Epidermal melanocyte (primary cell): ENCODE data around the gene RBBP5.

Experiments used
- DNase-seq: peaks from one replicate; pipeline ENCODE4 v3.0.0; 2011; ENCODE audit warnings: low spot score; ENCODE audit not compliant: insufficient read length

The RBBP5 gene

DNA sequence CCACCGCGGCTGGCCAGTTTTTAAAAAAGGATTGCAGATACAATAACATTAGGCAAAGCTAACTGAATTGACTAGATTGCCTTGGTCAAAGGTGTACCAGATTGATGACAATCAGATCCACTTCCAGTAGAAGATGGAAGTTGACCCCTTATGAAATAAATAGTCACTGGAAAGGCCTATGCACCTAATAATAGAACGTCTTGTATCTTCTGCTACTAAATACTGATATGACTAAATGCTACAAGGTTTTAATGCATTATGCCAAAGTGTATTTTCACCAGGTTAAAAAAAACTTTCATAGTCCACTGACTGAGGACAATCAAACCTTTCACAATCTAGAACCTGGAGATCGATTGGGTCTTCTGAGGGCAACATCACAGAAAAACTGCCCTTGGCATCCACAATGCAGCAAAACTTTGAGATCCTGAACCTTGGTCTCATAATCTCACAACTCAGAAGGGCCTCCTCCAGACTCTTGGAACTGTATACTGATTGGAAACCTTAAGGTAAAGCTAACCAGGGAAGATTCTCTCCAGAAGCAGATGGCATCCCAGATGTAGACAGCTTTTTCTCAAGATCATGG lies 7.8 kb upstream of the RBBP5 start:
- no peak for DNase-seq

DNA sequence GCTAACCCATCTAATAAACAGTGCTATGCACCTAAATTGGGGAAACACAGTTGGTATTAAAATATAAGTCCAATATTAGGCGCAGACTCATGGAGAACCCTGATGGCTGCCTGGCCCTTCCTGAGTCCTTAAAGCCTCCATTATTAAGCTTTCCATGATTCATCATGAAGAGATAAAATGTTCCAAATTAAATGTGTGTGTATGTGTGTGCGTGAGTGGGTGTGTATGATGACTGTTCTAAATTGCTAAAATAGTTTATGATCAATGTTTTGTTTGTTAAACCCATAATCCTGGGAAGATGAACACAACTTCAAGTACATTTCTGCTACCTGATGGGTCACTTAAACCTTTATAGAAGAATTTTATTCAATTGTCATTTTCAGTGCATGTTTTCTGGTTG lies 6.3 kb upstream of the RBBP5 start:
- no peak for DNase-seq

DNA sequence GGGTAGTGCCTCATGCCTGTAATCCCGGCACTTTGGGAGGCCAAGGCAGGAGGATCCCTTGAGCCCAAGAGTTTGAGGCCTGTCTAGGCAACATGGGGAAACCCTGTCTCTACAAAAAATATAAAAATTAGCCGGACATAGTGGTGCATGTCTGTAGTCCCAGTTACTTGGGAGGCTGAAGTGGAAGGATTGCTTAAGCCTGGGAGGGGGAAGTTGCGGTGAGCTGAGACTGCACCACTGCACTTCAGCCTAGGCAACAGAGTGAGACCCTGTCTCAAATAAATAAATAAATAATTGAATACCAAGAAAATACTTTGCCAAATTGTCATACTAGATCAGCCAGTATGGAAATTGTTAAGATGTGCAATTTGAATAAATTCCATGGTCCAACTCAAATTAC lies 5.9 kb upstream of the RBBP5 start:
- DNase-seq, result no peak

GRCh38 chr1:205124726-205125125 lies 2.9 kb upstream of the RBBP5 start:
- DNase-seq, result no peak

- DNase-seq, result no peak
Observed at GRCh38 chr1:205122489-205122882, 708 bp upstream of the RBBP5 start.

- DNase-seq, result no peak
Observed at GRCh38 chr1:205118752-205119151, 3.0 kb downstream of the RBBP5 start.

GRCh38 chr1:205111354-205111753 lies 10.4 kb downstream of the RBBP5 start:
- DNase-seq, result no peak

DNA sequence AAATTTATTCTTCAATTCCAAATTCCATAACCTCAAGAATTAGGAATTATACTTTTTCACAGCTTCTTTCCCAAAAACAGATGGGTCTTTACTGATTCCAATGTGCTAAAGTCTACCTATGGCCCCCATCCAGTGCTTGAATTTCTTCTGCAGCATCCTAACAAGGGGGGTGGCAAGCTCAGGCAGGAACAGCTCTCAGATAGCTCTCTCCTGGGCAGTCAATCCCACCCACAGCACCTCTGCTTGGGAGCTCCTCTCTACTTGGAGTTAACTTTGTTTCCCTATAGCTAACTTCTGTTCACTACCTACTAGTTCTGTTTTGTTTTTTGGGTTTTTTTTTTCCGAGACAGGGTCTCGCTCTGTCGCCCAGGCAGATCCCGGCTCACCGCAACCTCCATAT lies 12.1 kb downstream of the RBBP5 start:
- no peak for DNase-seq

GRCh38 chr1:205109269-205109668 lies 12.5 kb downstream of the RBBP5 start:
- DNase-seq, result no peak

- no peak for DNase-seq
Observed at GRCh38 chr1:205108464-205108863, 13.3 kb downstream of the RBBP5 start.

- no peak for DNase-seq
Observed at GRCh38 chr1:205107327-205107726, 14.5 kb downstream of the RBBP5 start.

- no peak for DNase-seq
Observed at GRCh38 chr1:205102404-205102803, 19.4 kb downstream of the RBBP5 start.

GRCh38 chr1:205098242-205098641 lies 23.5 kb downstream of the RBBP5 start:
- DNase-seq, result no peak

DNA sequence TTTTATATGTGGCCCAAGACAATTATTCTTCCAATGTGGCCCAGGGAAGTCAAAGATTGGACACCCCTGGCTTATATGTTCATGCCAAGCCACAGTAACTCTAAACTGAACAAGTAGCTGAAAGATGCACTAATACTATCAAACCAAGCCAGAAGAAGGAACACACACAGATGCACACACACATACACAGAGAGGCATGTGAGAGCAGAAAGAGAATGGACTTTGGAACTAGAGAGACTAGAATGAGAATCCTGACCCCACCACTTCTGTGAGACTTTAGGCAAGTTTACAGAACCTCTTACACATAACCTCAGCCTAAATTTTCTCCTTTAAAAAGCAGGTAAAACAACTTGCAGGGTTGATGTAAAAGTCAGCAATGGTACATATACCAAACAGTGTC lies 26.4 kb downstream of the RBBP5 start:
- no peak for DNase-seq

DNA sequence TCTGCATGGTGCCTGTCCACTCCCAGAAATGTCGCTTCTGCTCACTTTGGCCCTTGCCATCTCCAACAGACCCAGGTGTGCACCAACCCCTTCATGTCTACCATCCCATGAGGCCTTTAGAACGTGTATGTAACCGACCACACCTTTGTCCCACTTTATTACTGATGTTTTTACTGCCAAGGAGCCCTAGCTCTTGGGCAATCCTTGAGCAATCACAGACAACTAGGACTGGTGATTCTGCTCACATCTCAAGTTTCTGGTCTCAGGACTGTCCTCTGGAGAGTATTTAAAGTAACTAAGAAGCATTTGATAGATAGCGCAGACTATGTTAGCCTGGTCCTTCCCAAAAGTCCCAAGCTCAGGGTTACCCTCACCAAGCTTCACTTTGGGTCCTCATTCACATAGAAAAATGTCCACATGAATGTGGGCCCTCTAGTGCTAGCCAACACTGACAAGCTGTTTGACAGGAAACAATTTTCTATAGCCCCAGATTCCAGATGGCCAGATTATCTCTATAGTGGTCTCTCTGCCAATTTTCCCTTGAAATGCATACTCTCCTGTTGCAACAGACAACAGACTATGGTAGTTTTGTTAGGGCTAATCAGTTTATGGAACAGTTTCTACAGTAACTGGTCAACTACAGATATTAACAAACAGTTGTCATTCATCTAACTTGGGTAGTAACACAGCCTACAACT lies 30.6 kb downstream of the RBBP5 start:
- DNase-seq, result no peak

DNA sequence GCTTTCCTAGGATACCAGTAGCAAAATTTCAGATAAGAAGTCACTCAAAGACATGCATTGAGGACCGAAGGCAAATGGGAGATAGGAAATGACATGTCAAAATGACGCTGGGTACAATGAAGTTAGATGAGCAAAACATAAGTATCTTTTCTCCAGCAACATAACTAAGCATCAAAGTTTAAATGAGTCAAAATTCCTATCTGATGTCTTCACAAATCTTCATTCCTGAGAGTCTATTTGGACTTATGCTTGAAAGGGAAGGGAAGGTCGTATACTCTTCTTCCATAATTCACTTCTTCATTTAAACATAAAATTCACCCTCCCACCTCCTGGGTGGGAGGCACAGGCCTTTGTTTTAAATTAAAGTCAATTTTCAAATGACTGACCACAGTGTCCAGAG lies 33.4 kb downstream of the RBBP5 start:
- no peak for DNase-seq

DNA sequence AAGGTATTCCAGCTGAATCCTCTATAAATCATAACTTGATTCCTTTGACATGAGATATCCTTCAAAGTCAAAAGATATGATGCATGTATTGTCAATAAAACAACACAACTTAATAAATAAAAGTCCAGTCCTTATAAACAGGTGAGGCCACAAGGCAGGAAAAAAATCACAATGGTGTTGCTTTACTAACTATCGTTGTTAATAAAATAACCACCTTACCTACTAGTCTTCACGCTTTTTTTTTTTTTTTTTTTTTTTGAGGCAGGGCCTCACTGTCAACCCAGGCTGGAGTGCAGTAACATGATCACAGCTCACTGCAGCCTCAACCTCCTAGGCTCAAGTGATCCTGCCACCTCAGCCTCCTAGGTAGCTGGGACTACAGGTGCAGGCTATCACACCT lies 37.4 kb downstream of the RBBP5 start, which contains the start of gene TMEM81:
TSS of gene TMEM81 (minus strand) at position 101 of the 400 bp plus-strand sequence. CDS start 140 bp downstream, outside the sequence.
- DNase-seq, result no peak

- no peak for DNase-seq
Observed at GRCh38 chr1:205082431-205082830, 39.3 kb downstream of the RBBP5 start.

DNA sequence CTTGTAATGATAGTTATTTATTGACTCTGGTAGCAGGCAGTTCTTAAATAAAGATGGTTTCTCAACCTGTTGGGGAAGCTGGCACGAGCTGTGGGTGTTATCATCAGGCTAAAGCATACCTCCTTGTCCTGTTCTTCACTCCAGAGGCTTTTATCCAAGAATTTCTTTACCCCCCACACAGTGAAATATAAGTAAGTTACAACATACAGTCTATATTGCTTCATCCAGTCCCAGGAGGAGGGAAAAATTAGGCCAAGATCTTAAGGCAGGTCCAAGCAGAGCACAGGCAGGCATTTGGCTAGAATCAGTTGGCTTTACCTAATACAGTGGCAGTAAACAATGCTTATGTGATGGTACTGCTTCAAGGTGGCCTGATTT lies 43.9 kb downstream of the RBBP5 start:
- no peak for DNase-seq

GRCh38 chr1:205077158-205077933 lies 44.4 kb downstream of the RBBP5 start:
- DNase-seq, result no peak

DNA sequence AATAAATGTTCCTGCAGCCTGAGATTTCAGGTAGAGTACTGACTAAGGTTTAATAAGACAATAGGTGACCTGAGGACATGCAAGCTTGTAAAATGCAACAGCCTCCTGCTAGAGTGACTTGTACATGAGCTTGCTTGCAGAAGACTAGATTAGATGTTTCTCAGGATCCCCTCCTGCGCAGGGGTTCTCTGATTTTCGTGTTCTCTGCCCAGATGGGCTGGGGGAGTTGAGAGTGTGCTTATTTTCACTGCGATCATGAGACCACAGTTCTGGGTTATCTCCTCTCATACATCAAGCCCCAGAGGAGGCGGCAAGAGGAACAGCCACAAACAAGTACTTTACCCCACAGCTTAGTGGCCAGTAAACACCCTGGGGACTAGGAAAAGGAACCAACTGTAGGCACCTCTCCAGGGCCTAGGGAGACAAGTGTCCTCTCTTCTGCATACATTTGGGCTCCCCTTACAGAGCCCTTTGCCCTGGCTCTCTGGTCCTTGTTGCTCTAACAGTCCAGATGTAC lies 45.5 kb downstream of the RBBP5 start:
- no peak for DNase-seq

DNA sequence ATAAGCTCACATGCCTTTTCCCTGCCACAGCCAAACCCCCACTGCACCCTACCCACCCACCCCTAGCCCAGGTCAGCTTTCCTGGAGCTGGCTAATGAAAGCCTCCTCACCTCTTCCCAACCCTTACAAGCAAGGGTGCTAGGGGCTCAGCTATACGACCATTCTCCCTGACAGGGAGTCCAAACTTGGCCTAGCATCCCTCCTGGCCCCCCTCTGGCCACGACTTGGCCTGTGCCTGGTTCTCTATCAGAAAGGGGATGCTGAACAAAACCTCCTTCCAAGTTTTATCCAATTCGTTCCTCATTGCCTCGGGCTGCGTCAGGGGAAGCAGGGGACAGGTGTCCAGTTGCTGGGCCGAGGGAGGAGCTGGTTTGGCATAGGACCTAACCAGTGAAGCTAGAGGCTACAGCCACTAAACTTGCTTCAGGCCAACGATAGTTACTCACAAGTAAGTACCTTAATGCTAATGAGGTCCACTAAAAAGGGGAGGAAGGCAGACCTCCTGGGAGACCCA lies 46.1 kb downstream of the RBBP5 start:
- no peak for DNase-seq
